Rectal smooth muscle tissue (tissue), 1 donor: ENCODE data around the gene CPNE6.

ENCODE experiments used
- H3K27ac ChIP-seq: one replicate; pipeline ENCODE4 v1.7.0; 2013; ENCODE audit warnings: low read depth, low read length, inconsistent platforms
- H3K27me3 ChIP-seq: one replicate; pipeline ENCODE4 v1.7.0; 2013; ENCODE audit warnings: low read length; ENCODE audit not compliant: control insufficient read depth, insufficient read depth
- H3K36me3 ChIP-seq: one replicate; pipeline ENCODE4 v1.7.0; 2013; ENCODE audit warnings: low read length; ENCODE audit not compliant: control insufficient read depth, insufficient read depth
- H3K4me1 ChIP-seq: one replicate; pipeline ENCODE4 v1.7.0; 2013; ENCODE audit warnings: low read length; ENCODE audit not compliant: control insufficient read depth, insufficient read depth
- H3K4me3 ChIP-seq: one replicate; pipeline ENCODE4 v1.7.0; 2013; ENCODE audit warnings: low read length
- H3K9ac ChIP-seq: one replicate; pipeline ENCODE4 v1.7.0; 2013; ENCODE audit warnings: low read length

Gene CPNE6

DNA sequence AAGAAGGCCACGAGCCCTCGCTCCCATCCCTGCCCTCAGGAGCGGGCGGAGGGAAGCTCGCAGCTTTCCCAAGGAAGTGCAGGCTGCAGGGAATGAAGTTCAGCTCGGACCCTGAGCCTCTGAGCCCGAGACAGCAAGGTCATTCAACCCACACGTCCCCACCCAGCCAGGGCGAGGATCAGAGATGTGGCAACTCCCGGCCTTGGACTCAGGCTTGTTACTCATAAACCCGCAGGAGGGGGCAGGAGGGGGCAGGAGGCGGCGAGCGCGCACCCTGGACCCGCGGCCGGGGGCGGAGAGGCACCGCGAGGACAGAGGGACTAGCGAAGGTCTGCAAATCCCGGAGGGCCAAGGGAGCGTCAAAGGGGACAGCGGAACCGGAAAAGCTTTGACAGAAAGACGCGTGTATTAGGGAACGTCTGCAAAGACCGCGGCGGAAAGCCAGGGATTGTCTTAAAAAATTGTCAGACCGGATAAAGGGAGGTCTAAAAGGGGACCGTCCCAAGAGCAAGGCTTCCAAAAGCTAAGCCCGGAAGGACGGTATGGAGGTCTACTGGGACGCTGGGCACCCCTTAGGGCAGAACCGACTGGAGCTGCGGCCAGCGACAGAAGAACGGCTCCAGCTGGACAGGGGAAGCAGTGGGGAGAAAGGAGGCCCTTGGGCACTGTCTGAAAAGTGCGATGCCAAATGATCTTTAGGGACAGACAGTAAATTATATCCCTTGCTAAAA lies 42.6 kb downstream of the CPNE6 start:
- Histone ChIP-seq H3K9ac (peak overlapping the region; percentile 77), H3K27ac (peak overlapping the region; percentile 96), H3K4me3 (peak overlapping the region; percentile 90), H3K4me1 (peaks cover 14% of the 10 kb centered on the region), H3K36me3 (peaks cover 12% of the 10 kb centered on the region), H3K27me3 (no peaks in the 10 kb centered on the region)

DNA sequence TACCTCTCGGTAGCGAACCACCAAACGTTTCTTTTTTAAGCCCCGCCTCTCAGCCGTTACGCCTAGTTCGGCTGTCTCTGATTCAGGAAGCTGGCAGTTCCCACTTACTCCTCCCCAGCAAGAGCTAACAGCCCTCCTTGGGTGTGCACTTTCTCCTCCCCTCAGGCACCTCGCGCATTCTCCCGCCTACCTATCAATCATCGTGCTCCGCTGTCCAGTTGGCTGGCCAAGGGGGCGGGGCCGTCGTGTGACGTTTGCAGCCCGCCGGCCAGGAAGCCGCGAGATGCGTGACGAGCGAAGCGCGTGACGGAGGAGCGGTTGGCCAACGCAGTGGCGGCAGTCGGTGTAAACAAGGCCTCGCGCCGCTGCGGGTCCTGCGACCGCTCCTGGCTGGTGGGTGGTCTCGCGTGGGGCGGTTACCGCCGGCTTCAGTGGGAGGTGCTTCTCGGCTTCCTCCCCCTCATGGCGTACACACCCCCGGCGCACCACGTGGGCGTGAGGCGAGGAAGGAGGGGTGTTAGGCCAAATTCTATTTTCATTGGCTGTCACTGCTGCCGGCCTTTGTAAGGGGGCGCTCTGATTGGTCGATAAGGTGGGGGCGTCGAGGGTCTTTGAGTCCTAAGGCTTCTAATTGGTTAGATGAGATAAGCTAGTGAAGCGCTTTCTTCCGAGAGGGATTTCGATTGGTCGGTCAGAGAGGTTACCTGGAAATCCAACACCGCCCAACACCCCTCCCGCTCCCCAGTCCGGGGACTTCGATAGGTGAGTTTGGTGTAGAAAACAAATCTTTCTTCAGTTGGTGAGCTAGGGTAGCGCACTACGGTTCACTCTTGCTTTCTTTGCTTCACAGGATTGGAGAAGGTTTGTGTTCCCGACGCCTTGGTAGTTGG lies 43.4 kb downstream of the CPNE6 start, which contains the start of the genes DCAF11 and NRL:
DCAF11 (plus strand) TSS at position 246 of the 890 bp plus-strand sequence. CDS start 818 bp downstream, outside the sequence.
NRL (minus strand) TSS at position 418 of the 890 bp plus-strand sequence. CDS start 32,101 bp downstream, outside the sequence.
- peak within 1 kb of the TSS; percentile 77 for H3K9ac ChIP-seq
- peaks cover 14% of the 10 kb centered on the region for H3K4me1 ChIP-seq
- H3K27ac ChIP-seq = peak within 1 kb of the TSS; percentile 96
- H3K36me3 ChIP-seq = peaks cover 20% of the 10 kb centered on the region
- no peaks in the 10 kb centered on the region for H3K27me3 ChIP-seq
- peak within 1 kb of the TSS; percentile 95 for H3K4me3 ChIP-seq

DNA sequence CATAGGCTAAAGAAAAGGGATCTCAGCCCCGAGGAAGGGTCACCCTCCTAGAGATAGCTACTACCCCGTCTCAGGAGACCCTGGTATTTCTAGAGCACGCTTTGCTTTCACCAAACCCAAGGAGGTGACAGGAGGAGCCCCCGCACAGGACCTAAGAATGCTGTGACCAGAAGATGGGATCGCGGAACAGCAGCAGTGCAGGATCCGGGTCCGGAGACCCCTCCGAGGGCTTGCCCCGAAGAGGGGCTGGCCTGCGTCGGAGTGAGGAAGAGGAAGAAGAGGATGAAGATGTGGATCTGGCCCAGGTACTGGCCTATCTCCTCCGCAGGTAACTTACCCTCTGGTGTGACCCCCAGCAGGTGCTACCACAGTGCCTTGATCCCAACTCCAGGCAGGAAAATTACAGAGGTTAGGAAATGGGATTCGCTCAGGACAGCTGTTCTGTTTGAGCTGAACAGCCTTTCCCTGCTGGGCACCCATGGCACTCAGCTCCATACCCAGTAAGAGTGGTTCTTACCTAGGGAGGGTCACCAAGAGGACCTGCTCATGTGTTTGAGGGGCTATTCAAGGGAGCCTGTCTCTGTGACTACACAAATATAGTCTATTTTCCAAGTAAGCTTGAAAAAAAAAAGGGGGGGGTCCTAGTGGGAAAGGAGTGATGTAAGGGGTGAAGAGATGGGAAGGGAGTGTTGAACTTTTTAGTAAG lies 44.2 kb downstream of the CPNE6 start:
- Histone ChIP-seq H3K4me1 (peaks cover 14% of the 10 kb centered on the region), H3K9ac (peak overlapping the region; percentile 75), H3K36me3 (peaks cover 22% of the 10 kb centered on the region), H3K4me3 (peak overlapping the region; percentile 95), H3K27me3 (no peaks in the 10 kb centered on the region), H3K27ac (peak overlapping the region; percentile 96)

DNA sequence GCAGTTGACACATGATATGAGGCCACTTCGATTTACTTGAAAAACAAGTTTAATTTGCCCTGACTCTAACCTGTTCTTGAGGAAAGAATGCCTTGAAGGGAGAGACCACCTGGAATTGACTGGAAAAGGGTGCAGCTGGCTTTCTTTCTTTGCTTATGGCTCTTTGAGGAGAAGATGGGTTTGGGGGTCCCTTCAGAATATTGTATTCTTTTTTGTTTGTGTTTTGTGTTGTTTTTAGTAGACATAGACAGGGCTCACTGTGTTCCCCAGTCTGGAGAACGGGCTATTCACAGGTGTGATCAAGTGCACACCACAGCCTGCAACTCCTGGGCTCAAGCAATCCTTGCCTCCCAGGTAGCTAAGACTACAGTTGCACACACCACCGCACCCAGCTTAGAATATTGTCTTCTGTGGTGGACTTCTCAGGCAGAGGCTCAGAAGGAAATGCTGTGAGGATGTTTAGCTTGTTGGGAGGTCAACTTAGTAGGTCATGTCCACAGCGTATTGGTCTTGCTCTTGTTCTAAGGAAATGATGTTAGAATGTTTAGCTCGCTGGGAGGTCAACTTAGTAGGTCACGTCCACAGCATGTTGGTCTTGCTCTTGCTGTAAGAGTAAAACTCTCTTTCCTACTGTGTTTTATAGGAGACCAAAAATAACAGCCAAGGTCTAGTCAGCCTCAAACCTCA lies 44.9 kb downstream of the CPNE6 start:
- H3K4me1 ChIP-seq = peaks cover 14% of the 10 kb centered on the region
- peak overlapping the region; percentile 95 for H3K4me3 ChIP-seq
- no peak overlapping the region for H3K27ac ChIP-seq
- no peak overlapping the region for H3K9ac ChIP-seq
- peaks cover 22% of the 10 kb centered on the region for H3K36me3 ChIP-seq
- H3K27me3 ChIP-seq = no peaks in the 10 kb centered on the region

GRCh38 chr14:24117179-24117578 lies 45.8 kb downstream of the CPNE6 start:
- H3K27ac ChIP-seq = no peak overlapping the region
- H3K4me1 ChIP-seq = peaks cover 14% of the 10 kb centered on the region
- no peak overlapping the region for H3K4me3 ChIP-seq
- H3K36me3 ChIP-seq = peaks cover 24% of the 10 kb centered on the region
- H3K9ac ChIP-seq = no peak overlapping the region
- H3K27me3 ChIP-seq = no peaks in the 10 kb centered on the region

DNA sequence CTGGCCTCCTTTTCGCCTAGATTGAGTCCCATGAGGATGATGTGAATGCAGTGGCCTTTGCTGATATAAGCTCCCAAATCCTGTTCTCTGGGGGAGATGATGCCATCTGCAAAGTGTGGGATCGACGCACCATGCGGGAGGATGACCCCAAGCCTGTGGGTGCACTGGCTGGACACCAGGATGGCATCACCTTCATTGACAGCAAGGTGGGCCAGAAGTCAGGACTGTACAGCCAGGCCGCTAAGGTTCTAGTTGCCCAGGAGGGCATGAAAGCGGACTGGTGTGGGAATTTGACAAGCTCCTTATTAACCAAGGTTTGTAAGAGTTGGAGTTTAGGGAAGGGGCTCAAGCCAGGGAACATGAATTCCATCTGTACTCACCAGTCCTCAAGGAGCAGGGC lies 48.3 kb downstream of the CPNE6 start:
- Histone ChIP-seq H3K27ac (no peak overlapping the region), H3K36me3 (peaks cover 33% of the 10 kb centered on the region), H3K4me3 (no peak overlapping the region), H3K9ac (no peak overlapping the region), H3K4me1 (peaks cover 8% of the 10 kb centered on the region), H3K27me3 (no peaks in the 10 kb centered on the region)

DNA sequence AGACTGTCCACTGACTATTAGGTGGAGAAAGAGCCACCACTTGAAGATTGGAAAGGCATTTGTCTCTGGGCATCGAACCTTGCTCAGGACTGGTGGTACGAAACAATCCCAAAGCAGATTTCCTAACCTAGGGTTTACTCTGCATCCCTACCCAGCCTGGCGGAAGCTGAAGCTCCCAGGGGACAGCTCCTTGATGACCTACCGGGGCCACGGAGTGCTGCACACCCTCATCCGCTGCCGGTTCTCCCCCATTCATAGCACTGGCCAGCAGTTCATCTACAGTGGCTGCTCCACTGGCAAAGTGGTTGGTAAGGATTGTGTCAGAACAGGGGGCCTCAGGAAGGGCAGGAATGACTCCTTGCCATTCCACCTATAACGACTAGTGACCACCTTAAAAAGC lies 49.8 kb downstream of the CPNE6 start:
- Histone ChIP-seq H3K27ac (no peak overlapping the region), H3K9ac (no peak overlapping the region), H3K36me3 (peaks cover 33% of the 10 kb centered on the region)

DNA sequence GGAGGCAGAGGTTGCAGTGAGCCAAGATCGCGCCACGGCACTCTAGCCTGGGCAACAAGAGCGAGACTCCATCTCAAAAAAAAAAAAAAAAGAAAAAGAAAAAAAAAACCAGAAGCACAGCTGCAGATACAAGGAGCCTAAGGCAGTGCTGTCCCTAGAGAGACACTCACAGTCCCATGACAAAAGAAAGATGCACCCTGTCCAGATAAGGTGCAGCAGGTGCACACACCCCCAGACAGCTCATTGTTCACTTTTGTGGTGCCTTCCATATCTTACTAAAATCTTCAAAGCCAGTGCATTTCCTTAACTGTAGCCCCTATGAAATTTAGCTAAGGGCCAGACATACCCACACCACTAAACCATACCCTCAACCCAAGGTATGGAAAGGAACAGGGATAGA lies 51.1 kb downstream of the CPNE6 start:
- no peak overlapping the region for H3K4me3 ChIP-seq
- peaks cover 33% of the 10 kb centered on the region for H3K36me3 ChIP-seq
- no peak overlapping the region for H3K9ac ChIP-seq
- no peaks in the 10 kb centered on the region for H3K27me3 ChIP-seq
- no peaks in the 10 kb centered on the region for H3K4me1 ChIP-seq
- no peak overlapping the region for H3K27ac ChIP-seq

More for the DNA sequence above, 49.8 kb downstream of the CPNE6 start:
- Histone ChIP-seq H3K4me1 (no peaks in the 10 kb centered on the region), H3K27me3 (no peaks in the 10 kb centered on the region), H3K4me3 (no peak overlapping the region)

- no peak overlapping the region for H3K9ac ChIP-seq
- H3K4me1 ChIP-seq = no peaks in the 10 kb centered on the region
- no peak overlapping the region for H3K27ac ChIP-seq
- peaks cover 32% of the 10 kb centered on the region for H3K36me3 ChIP-seq
- no peak overlapping the region for H3K4me3 ChIP-seq
- no peaks in the 10 kb centered on the region for H3K27me3 ChIP-seq
Observed at GRCh38 chr14:24122898-24123297, 51.5 kb downstream of the CPNE6 start.

- Histone ChIP-seq H3K27me3 (no peaks in the 10 kb centered on the region), H3K4me3 (no peak overlapping the region), H3K4me1 (no peaks in the 10 kb centered on the region), H3K9ac (no peak overlapping the region), H3K36me3 (peaks cover 24% of the 10 kb centered on the region), H3K27ac (no peak overlapping the region)
Observed at GRCh38 chr14:24123424-24124417, 52.4 kb downstream of the CPNE6 start.

- H3K27me3 ChIP-seq = no peaks in the 10 kb centered on the region
- peaks cover 11% of the 10 kb centered on the region for H3K36me3 ChIP-seq
- H3K4me1 ChIP-seq = no peaks in the 10 kb centered on the region
- no peak overlapping the region for H3K9ac ChIP-seq
- no peak overlapping the region for H3K27ac ChIP-seq
- H3K4me3 ChIP-seq = no peak overlapping the region
Observed at GRCh38 chr14:24126939-24127338, 55.6 kb downstream of the CPNE6 start.
